HFF-Myc (cell line): ENCODE measurements around the gene ACER2.
"Not testable (repeated sequence)": the region's sequence is repeated elsewhere in the genome, so short reads cannot be mapped to it uniquely, and the experiment has no call there.

Experiments used
- DNase-seq: peaks from one replicate; pipeline ENCODE4 v3.0.0-alpha.2; 2011; ENCODE audit warnings: low read depth; ENCODE audit errors: extremely low read depth
- H3K4me3 ChIP-seq: replicated peaks from 2 replicates; pipeline ENCODE4 v1.5.1; 2011; ENCODE audit warnings: low read depth, mild to moderate bottlenecking, control low read depth, low read length
- TF ChIP-seq, protein P1 (sequence below): IDR thresholded peaks from 2 replicates; pipeline ENCODE4 v1.5.1; 2012; ENCODE audit warnings: mild to moderate bottlenecking, low read depth, low read length, control low read depth; ENCODE audit errors: missing control alignments

The ACER2 gene

DNA sequence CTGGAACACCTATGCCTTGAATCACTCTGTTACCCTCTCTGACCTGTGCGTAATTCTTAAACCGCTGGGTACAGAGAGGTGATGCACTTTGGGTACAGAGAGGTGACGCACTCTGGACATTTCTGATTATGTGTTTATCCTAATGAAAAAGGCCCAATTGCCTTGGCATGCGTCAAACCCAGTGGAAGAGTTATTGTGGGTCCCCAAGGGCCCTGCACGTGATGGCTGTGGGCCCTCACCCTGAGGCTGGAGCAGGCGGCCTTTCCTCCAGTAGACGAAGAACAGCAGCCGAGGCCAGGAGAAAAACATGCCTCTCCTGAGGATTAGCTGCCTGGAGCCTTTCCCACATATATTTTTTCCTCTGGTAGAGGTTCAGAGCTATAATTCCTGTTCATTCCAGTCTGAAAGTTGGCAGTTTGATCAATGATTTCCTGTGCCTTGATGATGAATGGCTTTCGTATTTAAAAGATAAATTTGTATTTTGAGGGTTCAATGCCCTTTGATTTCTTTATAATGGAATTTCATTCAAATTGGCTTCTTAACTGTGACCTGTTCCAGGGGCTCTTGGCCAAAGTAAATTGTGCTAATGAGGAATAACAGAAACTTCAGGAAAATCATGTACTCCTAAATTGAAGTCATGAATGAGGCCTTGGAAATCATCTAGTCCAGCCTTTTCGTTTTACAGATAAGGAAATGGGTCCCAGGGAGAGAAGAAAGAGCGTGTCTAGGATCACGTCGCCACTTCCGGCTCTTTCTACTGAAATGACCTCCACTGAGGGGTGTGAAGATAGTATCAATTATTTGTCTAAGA, 22.8 kb downstream of the ACER2 start:
- TF ChIP-seq, protein P1, sequence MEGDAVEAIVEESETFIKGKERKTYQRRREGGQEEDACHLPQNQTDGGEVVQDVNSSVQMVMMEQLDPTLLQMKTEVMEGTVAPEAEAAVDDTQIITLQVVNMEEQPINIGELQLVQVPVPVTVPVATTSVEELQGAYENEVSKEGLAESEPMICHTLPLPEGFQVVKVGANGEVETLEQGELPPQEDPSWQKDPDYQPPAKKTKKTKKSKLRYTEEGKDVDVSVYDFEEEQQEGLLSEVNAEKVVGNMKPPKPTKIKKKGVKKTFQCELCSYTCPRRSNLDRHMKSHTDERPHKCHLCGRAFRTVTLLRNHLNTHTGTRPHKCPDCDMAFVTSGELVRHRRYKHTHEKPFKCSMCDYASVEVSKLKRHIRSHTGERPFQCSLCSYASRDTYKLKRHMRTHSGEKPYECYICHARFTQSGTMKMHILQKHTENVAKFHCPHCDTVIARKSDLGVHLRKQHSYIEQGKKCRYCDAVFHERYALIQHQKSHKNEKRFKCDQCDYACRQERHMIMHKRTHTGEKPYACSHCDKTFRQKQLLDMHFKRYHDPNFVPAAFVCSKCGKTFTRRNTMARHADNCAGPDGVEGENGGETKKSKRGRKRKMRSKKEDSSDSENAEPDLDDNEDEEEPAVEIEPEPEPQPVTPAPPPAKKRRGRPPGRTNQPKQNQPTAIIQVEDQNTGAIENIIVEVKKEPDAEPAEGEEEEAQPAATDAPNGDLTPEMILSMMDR = no peak
- DNase-seq = no peak
- no peak overlapping the region for H3K4me3 ChIP-seq

DNA sequence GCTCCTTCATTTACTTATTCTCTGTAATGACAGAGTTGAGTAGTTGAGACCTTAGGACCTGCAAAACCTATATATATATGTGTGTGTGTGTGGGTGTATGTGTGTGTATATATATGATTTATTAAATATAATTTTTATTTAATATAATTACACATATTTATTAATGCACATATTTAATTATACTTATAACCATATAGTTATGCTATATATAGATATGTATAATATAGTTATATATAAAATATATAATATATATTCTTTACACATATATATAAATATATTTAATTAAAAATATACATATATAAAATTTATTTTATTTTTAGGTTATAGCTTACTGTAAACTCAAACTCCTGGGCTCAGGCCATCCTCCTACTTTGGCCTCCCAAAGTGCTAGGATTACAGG, 23.7 kb downstream of the ACER2 start:
- TF ChIP-seq, protein P1 = no peak
- no peak for DNase-seq
- H3K4me3 ChIP-seq = no peak overlapping the region

DNA sequence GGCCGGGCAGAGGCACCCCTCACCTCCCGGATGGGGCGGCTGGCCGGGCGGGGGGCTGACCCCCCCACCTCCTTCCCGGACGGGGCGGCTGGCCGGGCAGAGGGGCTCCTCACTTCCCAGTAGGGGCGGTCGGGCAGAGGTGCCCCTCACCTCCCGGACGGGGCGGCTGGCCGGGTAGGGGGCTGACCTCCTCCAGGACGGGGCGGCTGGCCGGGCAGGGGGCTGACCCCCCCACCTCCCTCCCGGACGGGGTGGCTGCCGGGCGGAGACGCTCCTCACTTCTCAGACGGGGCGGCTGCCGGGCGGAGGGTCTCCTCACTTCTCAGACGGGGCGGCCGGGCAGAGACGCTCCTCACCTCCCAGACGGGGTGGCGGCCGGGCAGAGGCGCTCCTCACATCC, 24.9 kb downstream of the ACER2 start:
- DNase-seq = not testable (repeated sequence)

DNA sequence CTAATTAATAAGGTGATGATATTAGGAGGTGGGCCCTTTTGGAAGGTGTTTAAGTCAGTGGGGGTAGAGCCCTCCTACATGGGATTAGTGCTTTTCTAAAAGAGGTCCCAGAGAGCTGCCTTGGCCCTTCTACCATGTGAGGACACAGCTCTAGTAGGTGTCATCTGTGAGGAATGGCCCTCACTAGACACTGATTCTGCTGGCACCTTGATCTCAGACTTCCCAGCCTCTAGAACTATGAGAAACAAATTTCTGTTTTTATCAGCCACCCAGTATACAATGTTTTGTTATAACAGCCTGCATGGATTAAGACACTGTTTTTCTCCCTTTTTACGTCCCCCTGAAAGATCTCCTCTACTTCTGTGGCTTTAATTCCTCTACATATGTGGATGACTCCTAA, 31.6 kb downstream of the ACER2 start:
- DNase-seq = no peak
- H3K4me3 ChIP-seq = no peak overlapping the region
- TF ChIP-seq, protein P1 = no peak

More for the DNA sequence above, 24.9 kb downstream of the ACER2 start:
- not testable (repeated sequence) for H3K4me3 ChIP-seq

DNA sequence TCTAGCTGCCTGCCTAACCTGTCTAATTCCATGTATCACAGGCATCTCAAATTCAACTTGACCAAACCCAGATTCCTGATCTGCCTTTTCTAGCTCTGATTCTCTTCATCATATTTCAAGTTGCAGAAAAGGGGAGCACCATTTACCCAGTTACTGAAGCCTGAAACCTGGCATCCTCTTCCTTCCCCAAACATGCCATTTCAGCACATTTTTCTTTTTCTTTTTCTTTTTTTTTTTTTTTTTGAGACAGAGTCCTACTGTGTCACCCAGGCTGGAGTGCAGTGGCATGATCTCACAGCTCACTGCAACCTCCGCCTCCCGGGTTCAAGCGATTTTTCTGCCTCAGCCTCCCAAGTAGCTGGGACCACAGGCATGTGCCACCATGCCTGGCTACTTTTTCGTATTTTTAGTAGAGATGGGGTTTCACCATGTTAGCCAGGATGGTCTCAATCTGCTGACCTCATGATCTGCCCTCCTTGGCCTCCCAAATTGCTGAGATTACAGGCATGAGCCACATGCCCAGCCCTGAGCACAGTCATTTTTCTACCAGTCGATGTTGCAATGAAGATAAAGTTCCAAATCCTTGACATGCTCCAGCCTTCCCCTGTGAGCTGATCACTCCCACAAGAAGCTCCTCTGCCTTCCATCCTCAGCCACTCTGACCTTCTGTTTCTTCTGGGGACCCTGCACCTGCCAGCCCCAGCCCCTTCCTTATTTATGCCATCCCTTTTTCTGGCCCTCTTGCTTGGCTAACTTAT, 32.2 kb downstream of the ACER2 start:
- DNase-seq = no peak
- H3K4me3 ChIP-seq = no peak overlapping the region
- TF ChIP-seq, protein P1 = no peak

DNA sequence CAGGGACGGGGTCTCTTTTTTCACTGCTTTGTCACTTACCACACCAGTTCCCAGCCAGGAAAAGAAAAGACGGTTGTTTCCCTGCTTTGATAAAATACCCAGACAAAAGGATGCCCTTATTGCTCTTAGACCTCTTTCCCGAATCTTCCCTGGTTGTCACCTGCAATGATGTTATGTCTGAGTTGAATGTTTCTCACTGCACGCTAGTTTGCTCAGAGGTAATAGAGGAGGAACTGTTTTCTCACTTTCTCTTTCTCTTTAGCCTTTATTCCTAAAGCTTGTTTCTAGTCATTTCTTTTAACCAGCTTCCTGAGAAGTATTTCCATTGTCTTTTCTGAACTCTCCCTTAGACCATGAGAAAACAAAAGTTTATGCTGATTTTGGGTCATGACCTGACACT, 32.9 kb downstream of the ACER2 start:
- TF ChIP-seq, protein P1 = no peak
- no peak overlapping the region for H3K4me3 ChIP-seq
- DNase-seq = no peak

DNA sequence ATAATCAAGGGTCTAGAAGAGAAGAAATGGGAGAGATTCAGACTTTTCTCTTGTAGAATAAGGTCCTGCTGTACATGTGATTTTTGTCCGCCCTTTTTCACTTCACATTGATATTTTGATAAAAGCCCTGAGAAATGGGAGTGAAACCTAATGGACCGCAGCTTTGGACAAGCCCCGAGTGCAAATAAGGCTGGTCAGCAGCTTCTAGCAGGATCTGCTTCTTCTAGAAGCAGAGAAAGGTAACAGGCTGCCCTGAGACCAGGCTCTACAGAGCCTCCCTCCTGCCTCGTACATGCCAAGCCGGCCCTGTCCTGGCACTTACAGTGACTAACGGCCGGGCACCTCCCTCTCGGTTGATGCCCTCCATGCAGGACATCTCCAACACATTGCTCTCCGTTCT, 33.4 kb downstream of the ACER2 start:
- H3K4me3 ChIP-seq = no peak overlapping the region
- TF ChIP-seq, protein P1 = no peak
- DNase-seq = no peak
